Hematopoietic multipotent progenitor cell treated with erythropoietin and hydrocortisone succinate and interleukin-3 and kit ligand, for 8 days (in vitro differentiated cells): ENCODE data around the gene MCCD1.

ENCODE experiments used
- DNase-seq: peaks from one replicate; pipeline ENCODE4 v3.0.0-alpha.2; 2015

MCCD1 gene

DNA sequence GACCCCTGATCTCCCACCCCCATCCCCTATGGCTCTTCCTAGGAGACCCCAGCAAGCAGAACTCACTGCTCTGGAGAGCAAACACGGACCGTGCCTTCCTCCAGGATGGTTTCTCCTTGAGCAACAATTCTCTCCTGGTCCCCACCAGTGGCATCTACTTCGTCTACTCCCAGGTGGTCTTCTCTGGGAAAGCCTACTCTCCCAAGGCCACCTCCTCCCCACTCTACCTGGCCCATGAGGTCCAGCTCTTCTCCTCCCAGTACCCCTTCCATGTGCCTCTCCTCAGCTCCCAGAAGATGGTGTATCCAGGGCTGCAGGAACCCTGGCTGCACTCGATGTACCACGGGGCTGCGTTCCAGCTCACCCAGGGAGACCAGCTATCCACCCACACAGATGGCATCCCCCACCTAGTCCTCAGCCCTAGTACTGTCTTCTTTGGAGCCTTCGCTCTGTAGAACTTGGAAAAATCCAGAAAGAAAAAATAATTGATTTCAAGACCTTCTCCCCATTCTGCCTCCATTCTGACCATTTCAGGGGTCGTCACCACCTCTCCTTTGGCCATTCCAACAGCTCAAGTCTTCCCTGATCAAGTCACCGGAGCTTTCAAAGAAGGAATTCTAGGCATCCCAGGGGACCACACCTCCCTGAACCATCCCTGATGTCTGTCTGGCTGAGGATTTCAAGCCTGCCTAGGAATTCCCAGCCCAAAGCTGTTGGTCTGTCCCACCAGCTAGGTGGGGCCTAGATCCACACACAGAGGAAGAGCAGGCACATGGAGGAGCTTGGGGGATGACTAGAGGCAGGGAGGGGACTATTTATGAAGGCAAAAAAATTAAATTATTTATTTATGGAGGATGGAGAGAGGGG lies 44.7 kb downstream of the MCCD1 start:
- no peak for DNase-seq

DNA sequence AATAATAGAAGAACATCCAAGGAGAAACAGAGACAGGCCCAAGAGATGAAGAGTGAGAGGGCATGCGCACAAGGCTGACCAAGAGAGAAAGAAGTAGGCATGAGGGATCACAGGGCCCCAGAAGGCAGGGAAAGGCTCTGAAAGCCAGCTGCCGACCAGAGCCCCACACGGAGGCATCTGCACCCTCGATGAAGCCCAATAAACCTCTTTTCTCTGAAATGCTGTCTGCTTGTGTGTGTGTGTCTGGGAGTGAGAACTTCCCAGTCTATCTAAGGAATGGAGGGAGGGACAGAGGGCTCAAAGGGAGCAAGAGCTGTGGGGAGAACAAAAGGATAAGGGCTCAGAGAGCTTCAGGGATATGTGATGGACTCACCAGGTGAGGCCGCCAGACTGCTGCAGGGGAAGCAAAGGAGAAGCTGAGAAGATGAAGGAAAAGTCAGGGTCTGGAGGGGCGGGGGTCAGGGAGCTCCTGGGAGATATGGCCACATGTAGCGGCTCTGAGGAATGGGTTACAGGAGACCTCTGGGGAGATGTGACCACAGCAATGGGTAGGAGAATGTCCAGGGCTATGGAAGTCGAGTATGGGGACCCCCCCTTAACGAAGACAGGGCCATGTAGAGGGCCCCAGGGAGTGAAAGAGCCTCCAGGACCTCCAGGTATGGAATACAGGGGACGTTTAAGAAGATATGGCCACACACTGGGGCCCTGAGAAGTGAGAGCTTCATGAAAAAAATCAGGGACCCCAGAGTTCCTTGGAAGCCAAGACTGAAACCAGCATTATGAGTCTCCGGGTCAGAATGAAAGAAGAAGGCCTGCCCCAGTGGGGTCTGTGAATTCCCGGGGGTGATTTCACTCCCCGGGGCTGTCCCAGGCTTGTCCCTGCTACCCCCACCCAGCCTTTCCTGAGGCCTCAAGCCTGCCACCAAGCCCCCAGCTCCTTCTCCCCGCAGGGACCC lies 45.6 kb downstream of the MCCD1 start:
- DNase-seq: no peak

DNA sequence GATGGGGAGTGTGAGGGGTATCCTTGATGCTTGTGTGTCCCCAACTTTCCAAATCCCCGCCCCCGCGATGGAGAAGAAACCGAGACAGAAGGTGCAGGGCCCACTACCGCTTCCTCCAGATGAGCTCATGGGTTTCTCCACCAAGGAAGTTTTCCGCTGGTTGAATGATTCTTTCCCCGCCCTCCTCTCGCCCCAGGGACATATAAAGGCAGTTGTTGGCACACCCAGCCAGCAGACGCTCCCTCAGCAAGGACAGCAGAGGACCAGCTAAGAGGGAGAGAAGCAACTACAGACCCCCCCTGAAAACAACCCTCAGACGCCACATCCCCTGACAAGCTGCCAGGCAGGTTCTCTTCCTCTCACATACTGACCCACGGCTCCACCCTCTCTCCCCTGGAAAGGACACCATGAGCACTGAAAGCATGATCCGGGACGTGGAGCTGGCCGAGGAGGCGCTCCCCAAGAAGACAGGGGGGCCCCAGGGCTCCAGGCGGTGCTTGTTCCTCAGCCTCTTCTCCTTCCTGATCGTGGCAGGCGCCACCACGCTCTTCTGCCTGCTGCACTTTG lies 46.7 kb downstream of the MCCD1 start, which contains the start of gene TNF:
Gene TNF (plus strand): TSS at position 231 of the 567 bp plus-strand sequence. CDS start 177 bp downstream, at position 408.
- DNase-seq: no peak

DNA sequence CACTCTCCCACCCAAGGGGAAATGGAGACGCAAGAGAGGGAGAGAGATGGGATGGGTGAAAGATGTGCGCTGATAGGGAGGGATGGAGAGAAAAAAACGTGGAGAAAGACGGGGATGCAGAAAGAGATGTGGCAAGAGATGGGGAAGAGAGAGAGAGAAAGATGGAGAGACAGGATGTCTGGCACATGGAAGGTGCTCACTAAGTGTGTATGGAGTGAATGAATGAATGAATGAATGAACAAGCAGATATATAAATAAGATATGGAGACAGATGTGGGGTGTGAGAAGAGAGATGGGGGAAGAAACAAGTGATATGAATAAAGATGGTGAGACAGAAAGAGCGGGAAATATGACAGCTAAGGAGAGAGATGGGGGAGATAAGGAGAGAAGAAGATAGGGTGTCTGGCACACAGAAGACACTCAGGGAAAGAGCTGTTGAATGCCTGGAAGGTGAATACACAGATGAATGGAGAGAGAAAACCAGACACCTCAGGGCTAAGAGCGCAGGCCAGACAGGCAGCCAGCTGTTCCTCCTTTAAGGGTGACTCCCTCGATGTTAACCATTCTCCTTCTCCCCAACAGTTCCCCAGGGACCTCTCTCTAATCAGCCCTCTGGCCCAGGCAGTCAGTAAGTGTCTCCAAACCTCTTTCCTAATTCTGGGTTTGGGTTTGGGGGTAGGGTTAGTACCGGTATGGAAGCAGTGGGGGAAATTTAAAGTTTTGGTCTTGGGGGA lies 47.4 kb downstream of the MCCD1 start:
- no peak for DNase-seq

DNA sequence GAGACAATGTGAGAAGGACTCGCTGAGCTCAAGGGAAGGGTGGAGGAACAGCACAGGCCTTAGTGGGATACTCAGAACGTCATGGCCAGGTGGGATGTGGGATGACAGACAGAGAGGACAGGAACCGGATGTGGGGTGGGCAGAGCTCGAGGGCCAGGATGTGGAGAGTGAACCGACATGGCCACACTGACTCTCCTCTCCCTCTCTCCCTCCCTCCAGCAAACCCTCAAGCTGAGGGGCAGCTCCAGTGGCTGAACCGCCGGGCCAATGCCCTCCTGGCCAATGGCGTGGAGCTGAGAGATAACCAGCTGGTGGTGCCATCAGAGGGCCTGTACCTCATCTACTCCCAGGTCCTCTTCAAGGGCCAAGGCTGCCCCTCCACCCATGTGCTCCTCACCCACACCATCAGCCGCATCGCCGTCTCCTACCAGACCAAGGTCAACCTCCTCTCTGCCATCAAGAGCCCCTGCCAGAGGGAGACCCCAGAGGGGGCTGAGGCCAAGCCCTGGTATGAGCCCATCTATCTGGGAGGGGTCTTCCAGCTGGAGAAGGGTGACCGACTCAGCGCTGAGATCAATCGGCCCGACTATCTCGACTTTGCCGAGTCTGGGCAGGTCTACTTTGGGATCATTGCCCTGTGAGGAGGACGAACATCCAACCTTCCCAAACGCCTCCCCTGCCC lies 48.3 kb downstream of the MCCD1 start:
- DNase-seq: no peak

DNA sequence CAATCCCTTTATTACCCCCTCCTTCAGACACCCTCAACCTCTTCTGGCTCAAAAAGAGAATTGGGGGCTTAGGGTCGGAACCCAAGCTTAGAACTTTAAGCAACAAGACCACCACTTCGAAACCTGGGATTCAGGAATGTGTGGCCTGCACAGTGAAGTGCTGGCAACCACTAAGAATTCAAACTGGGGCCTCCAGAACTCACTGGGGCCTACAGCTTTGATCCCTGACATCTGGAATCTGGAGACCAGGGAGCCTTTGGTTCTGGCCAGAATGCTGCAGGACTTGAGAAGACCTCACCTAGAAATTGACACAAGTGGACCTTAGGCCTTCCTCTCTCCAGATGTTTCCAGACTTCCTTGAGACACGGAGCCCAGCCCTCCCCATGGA lies 48.8 kb downstream of the MCCD1 start:
- no peak for DNase-seq

DNA sequence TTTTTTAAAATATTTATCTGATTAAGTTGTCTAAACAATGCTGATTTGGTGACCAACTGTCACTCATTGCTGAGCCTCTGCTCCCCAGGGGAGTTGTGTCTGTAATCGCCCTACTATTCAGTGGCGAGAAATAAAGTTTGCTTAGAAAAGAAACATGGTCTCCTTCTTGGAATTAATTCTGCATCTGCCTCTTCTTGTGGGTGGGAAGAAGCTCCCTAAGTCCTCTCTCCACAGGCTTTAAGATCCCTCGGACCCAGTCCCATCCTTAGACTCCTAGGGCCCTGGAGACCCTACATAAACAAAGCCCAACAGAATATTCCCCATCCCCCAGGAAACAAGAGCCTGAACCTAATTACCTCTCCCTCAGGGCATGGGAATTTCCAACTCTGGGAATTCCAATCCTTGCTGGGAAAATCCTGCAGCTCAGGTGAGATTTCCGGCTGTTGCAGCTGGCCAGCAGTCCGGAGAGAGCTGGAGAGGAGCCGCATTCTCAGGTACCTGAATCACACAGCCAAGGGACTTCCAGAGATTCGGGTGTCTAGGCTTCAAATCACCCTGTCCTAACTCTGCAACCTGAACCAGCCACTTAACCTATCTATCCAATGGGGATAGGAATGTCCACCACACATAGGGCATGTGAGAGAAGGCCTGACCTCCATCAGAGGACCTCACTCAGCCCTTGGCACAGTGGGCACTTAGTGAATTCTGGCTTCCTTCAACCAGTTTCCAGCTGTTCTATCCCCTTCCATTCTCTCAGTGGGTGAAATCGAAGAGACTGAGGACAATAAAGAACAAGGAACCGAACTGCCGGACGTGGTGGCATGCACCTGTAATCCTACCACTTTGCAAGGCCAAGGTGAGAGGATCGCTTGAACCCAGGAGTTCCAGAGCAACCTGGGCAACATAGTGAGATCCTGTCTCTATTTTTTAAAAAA lies 49.7 kb downstream of the MCCD1 start:
- no peak for DNase-seq

DNA sequence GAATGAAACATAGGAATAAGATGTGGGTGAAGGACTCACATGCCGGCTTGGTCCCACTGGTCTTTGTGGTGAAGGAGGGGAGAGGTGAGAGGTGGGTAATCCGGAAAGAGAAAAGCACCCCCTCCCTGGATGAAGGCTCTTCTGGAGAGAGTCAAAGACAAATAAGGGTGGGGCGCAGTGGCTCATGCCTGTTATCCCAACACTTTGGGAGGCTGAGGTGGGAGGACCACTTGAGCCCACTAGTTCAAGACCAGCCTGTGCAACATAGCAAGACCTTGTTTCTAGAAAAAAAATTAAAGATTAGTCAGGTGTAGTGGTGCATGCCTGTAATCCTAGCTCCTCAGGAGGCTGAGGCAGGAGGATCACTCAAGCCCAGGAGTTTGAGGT lies 50.4 kb downstream of the MCCD1 start:
- DNase-seq: no peak
